ENCODE results near the gene RNF157. TPM values are rescaled to one million over a fixed set of nuclear protein-coding genes. Genes with fewer than 3 reads are reported as not detected.
A peak's percentile ranks its signal among the peaks of the same experiment; 100 is the strongest.

RNF157 gene
- total and polyA plus RNA-seq, 2 of the 13 experiments (the other 11 are each of a cell fraction or from before 2014, with no cell fraction given), result 0.44 to 1.5 TPM

- TF ChIP-seq TRAFD1 (CRISPR knock-in tag; IDR thresholded peaks at IDR 0.05; ENCODE audit: borderline replicate concordance), result no peak
- TF ChIP-seq ZEB1 (IDR thresholded peaks at IDR 0.05; ENCODE audit: insufficient replicate concordance, low read depth), result no peak
- TF ChIP-seq PAWR (CRISPR knock-in tag; IDR thresholded peaks at IDR 0.05; ENCODE audit: borderline replicate concordance), result no peak
- no peak for TF ChIP-seq SIX1 (CRISPR knock-in tag; IDR thresholded peaks at IDR 0.05; ENCODE audit: borderline replicate concordance)
- TF ChIP-seq GPBP1L1 (CRISPR knock-in tag; IDR thresholded peaks at IDR 0.05), result no peak
- TF ChIP-seq ZNF10 (CRISPR knock-in tag; IDR thresholded peaks at IDR 0.05; ENCODE audit: borderline replicate concordance, low read depth), result no peak
- no peak for TF ChIP-seq ZC3H4 (CRISPR knock-in tag; IDR thresholded peaks at IDR 0.05; ENCODE audit: borderline replicate concordance)
- TF ChIP-seq ZKSCAN5 (CRISPR knock-in tag; IDR thresholded peaks at IDR 0.05), result no peak
- TF ChIP-seq RXRB (CRISPR knock-in tag; IDR thresholded peaks at IDR 0.05; ENCODE audit: borderline replicate concordance), result no peak
- no peak for TF ChIP-seq ZNF282 (IDR thresholded peaks at IDR 0.05; ENCODE audit: partially characterized antibody)
- TF ChIP-seq HNRNPL (IDR thresholded peaks at IDR 0.05; ENCODE audit: low read depth, low read length), result no peak
- TF ChIP-seq, protein P1, sequence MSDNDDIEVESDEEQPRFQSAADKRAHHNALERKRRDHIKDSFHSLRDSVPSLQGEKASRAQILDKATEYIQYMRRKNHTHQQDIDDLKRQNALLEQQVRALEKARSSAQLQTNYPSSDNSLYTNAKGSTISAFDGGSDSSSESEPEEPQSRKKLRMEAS (IDR thresholded peaks at IDR 0.05), result peak; percentile 74
- TF ChIP-seq SSRP1 (CRISPR knock-in tag; IDR thresholded peaks at IDR 0.05), result no peak
- TF ChIP-seq TGIF2 (CRISPR knock-in tag; IDR thresholded peaks at IDR 0.05), result peak; percentile 96
- no peak for TF ChIP-seq CHD2 (IDR thresholded peaks at IDR 0.05; ENCODE audit: low read depth, low read length)
- TF ChIP-seq ZNF180 (CRISPR knock-in tag; IDR thresholded peaks at IDR 0.05; ENCODE audit: borderline replicate concordance, low read depth), result no peak
- TF ChIP-seq, protein P2, sequence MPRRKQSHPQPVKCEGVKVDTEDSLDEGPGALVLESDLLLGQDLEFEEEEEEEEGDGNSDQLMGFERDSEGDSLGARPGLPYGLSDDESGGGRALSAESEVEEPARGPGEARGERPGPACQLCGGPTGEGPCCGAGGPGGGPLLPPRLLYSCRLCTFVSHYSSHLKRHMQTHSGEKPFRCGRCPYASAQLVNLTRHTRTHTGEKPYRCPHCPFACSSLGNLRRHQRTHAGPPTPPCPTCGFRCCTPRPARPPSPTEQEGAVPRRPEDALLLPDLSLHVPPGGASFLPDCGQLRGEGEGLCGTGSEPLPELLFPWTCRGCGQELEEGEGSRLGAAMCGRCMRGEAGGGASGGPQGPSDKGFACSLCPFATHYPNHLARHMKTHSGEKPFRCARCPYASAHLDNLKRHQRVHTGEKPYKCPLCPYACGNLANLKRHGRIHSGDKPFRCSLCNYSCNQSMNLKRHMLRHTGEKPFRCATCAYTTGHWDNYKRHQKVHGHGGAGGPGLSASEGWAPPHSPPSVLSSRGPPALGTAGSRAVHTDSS (CRISPR knock-in tag; conservative IDR thresholded peaks at IDR 0.05), result 0 out of 2 replicates have a peak, but pooled peaks have one; percentile 52
Measured at GRCh38 chr17:76265624-76266243, 25.4 kb upstream of the RNF157 start (continued).
